GM10248 (cell line): Measurements from ENCODE around the gene C18orf63.

ENCODE experiments used
- CTCF ChIA-PET: fragments of 300-600 bp; sonication (Branson Sonifier 250); formaldehyde crosslinking; extraction: SDS; loops from one replicate; lab custom pipeline; 2021; ENCODE audit warnings: antibody characterized with exemption; lab: Yijun Ruan, JAX
- POLR2A ChIA-PET: fragments of 350-650 bp; sonication (Branson Sonifier 250); formaldehyde crosslinking; extraction: SDS; loops from one replicate; lab custom pipeline; 2020; ENCODE audit warnings: antibody characterized with exemption; lab: Yijun Ruan, JAX
- DNase-seq: peaks from one replicate; pipeline ENCODE4 v3.0.0; 2012; ENCODE audit errors: extremely low spot score
- CTCF ChIP-seq: IDR thresholded peaks from 2 replicates; pipeline ENCODE4 v1.5.1; 2012; ENCODE audit warnings: mild to moderate bottlenecking, low read depth; ENCODE audit errors: extremely low read depth, missing control alignments, control extremely low read depth

The C18orf63 gene

GRCh38 chr18:74281011-74281979 lies 34.3 kb upstream of the C18orf63 start:
- no peak for TF ChIP-seq CTCF
- ChIA-PET POLR2A (no interaction called here), CTCF (no interaction called here)
- DNase-seq: peak; percentile 9

- ChIA-PET CTCF (no interaction called here), POLR2A (no interaction called here)
- peak; percentile 9 for DNase-seq
- no peak for TF ChIP-seq CTCF
Measured at GRCh38 chr18:74281980-74282754, 33.5 kb upstream of the C18orf63 start.

- TF ChIP-seq CTCF: no peak
- DNase-seq: peak; percentile 3
- CTCF ChIA-PET: no interaction called here
- POLR2A ChIA-PET: no interaction called here
Measured at GRCh38 chr18:74282755-74283554, 32.7 kb upstream of the C18orf63 start.

- no peak for TF ChIP-seq CTCF
- ChIA-PET POLR2A (interaction anchor here (0.7 kb wide), 1 partner anchor 223 kb away, joined by 3 read pairs; no protein-coding TSS in a partner anchor), CTCF (no interaction called here)
- DNase-seq: peak; percentile 1
Measured at GRCh38 chr18:74283646-74284045, 32.0 kb upstream of the C18orf63 start.

GRCh38 chr18:74284191-74284979 lies 31.3 kb upstream of the C18orf63 start:
- TF ChIP-seq CTCF: no peak
- peak; percentile 2 for DNase-seq
- ChIA-PET CTCF (interaction anchor here (1.1 to 1.4 kb wide), 2 partner anchors 9 to 31 kb away, joined by 3 read pairs; partner anchors contain the start of gene C18orf63), POLR2A (interaction anchor here (0.7 kb wide), 1 partner anchor 223 kb away, joined by 3 read pairs; no protein-coding TSS in a partner anchor)
